Measurements from ENCODE around the gene PRKAR2A. TPM values are rescaled to one million over a fixed set of nuclear protein-coding genes. Genes with fewer than 3 reads are reported as not detected.

Gene PRKAR2A
- total and polyA plus RNA-seq, 9 of the 15 experiments (the other 6 are each of a cell fraction or from before 2014, with no cell fraction given), result 15.9 to 84.5 (median 37.6) TPM

- TF ChIP-seq GMEB1 (CRISPR knock-in tag; IDR thresholded peaks at IDR 0.05) (no peak), NFIC (IDR thresholded peaks at IDR 0.05) (peak; percentile 84), ETS2 (tag; IDR thresholded peaks at IDR 0.05; ENCODE audit: borderline replicate concordance, poor library complexity, severe bottlenecking) (no peak), RAD21 (CRISPR knock-in tag; conservative IDR thresholded peaks at IDR 0.05 in 1 of 2, IDR thresholded peaks at IDR 0.05 in 1 of 2) (no peak), ZNF609 (CRISPR knock-in tag; IDR thresholded peaks at IDR 0.05; ENCODE audit: borderline replicate concordance) (peak; percentile 44; the same call in 1 of the 2 replicates), ZNF57 (CRISPR knock-in tag; IDR thresholded peaks at IDR 0.05) (no peak), POLR2AphosphoS5 (IDR thresholded peaks at IDR 0.05; ENCODE audit: control insufficient read depth, insufficient read depth, low read depth, low read length) (no peak), ESRRA (IDR thresholded peaks at IDR 0.05; ENCODE audit: borderline replicate concordance, low read depth) (peak; percentile 25; the same call in 1 of the 2 replicates), NR0B1 (IDR thresholded peaks at IDR 0.05; ENCODE audit: partially characterized antibody) (no peak), GABPA (tag; conservative IDR thresholded peaks at IDR 0.05; ENCODE audit: low read depth) (no peak), RBFOX2 (IDR thresholded peaks at IDR 0.05; ENCODE audit: low read depth, low read length) (no peak), MBD2 (IDR thresholded peaks at IDR 0.05; ENCODE audit: borderline replicate concordance, low read depth) (no peak), PHF8 (IDR thresholded peaks at IDR 0.05; ENCODE audit: borderline replicate concordance, low read length) (no peak), EGR1 (conservative IDR thresholded peaks at IDR 0.05) (no peak), NCOA6 (IDR thresholded peaks at IDR 0.05) (no peak), TCF3 (CRISPR knock-in tag; IDR thresholded peaks at IDR 0.05) (no peak), ZNF143 (CRISPR knock-in tag; IDR thresholded peaks at IDR 0.05) (0 out of 2 replicates have a peak, but pooled peaks have one; percentile 13), MEIS2 (IDR thresholded peaks at IDR 0.05; ENCODE audit: partially characterized antibody) (no peak)
Measured at GRCh38 chr3:48847053-48847503, 596 bp downstream of the PRKAR2A start (continued).

All from K562 (cell line).